K562 (cell line): Measurements from ENCODE around the gene TNK2.

Experiments used
- GATA2 ChIP-seq: sonication (generic); formaldehyde crosslinking; IDR thresholded peaks from 2 replicates; pipeline ENCODE4 v1.4.0; 2020; ENCODE audit warnings: mild to moderate bottlenecking, missing genetic modification reagents
- SMAD2 ChIP-seq: fragments of 150-350 bp; IDR thresholded peaks from 2 replicates; pipeline ENCODE4 v1.6.1; 2014; ENCODE audit warnings: low read depth, mild to moderate bottlenecking, low read length

DNA sequence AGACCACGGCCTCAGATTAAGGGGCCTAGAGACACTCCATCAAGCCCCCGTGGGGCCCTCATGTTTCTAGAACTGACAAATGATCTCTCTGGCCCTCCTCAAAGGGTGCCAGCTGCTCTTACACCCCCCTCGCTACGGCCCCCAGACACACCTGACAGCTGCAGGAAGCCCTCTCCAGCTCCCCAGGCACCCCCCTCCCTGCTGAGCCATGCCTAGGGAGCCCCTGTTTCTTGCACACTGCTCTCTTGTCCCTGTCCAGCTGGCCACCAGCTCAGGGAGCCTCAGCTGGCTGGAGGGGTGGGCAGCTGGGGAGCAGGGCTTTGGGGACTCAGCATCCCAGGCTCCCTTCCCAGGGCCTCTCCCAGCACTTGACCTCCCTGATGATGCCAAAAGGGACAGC, 14.8 kb downstream of the TNK2 start:
- TF ChIP-seq GATA2 (CRISPR knock-in tag), result no peak
- TF ChIP-seq SMAD2, result no peak
